Glomerular endothelial cell (primary cell): ENCODE measurements around the gene KMT5C. TPM values are rescaled to one million over a fixed set of nuclear protein-coding genes. Genes with fewer than 3 reads are reported as not detected.

Experiments used
- DNase-seq: peaks from one replicate; pipeline ENCODE4 v3.0.0-alpha.2; 2011; ENCODE audit warnings: low read depth, low spot score; ENCODE audit errors: extremely low read depth
- total RNA-seq: library from RNA; depleted of rRNA; stranded (reverse); fragments of >200 nt; gene quantifications from 2 replicates; pipeline ENCODE4 v1.2.3, GENCODE V29; 2015

KMT5C gene
- total RNA-seq, 1 donor from 2014 or later: 12.8 TPM

- no peak for DNase-seq
Measured at GRCh38 chr19:55362990-55363716, 23.5 kb downstream of the KMT5C start, which contains the start of gene GARIN5B. GARIN5B (minus strand) TSS chr19:55363260; CDS start chr19:55363066, 194 bp downstream.

- no peak for DNase-seq
Measured at GRCh38 chr19:55365245-55365644, 25.6 kb downstream of the KMT5C start.

GRCh38 chr19:55365964-55366363, 26.3 kb downstream of the KMT5C start:
- no peak for DNase-seq

- DNase-seq: no peak
Measured at GRCh38 chr19:55366790-55367189, 27.1 kb downstream of the KMT5C start.

GRCh38 chr19:55368106-55368505, 28.4 kb downstream of the KMT5C start:
- DNase-seq: no peak

- no peak for DNase-seq
Measured at GRCh38 chr19:55368701-55369563, 29.3 kb downstream of the KMT5C start.

- DNase-seq: no peak
Measured at GRCh38 chr19:55369653-55370304, 30.1 kb downstream of the KMT5C start.

GRCh38 chr19:55370305-55370988, 30.8 kb downstream of the KMT5C start, which contains the start of gene IL11:
IL11 (minus strand) TSS chr19:55370463; CDS start chr19:55370310, 153 bp downstream.
- no peak for DNase-seq

GRCh38 chr19:55372316-55373081, 32.8 kb downstream of the KMT5C start:
- no peak for DNase-seq

GRCh38 chr19:55373306-55373992, 33.8 kb downstream of the KMT5C start:
- DNase-seq: no peak

GRCh38 chr19:55373993-55374757, 34.5 kb downstream of the KMT5C start:
- DNase-seq: no peak

GRCh38 chr19:55376241-55376933, 36.7 kb downstream of the KMT5C start, which contains the start of gene TMEM190:
TMEM190 (plus strand) TSS chr19:55376826; CDS start chr19:55376854, 28 bp downstream.
- no peak for DNase-seq

GRCh38 chr19:55377356-55378131, 37.9 kb downstream of the KMT5C start:
- no peak for DNase-seq

GRCh38 chr19:55379174-55379573, 39.5 kb downstream of the KMT5C start:
- no peak for DNase-seq

- no peak for DNase-seq
Measured at GRCh38 chr19:55382013-55382412, 42.3 kb downstream of the KMT5C start.

GRCh38 chr19:55382522-55383054, 42.9 kb downstream of the KMT5C start:
- no peak for DNase-seq
